Fibroblast of peridontal ligament (primary cell): ENCODE measurements around the gene CALR.
"Not testable (repeated sequence)": the region's sequence is repeated elsewhere in the genome, so short reads cannot be mapped to it uniquely, and the experiment has no call there.

Source experiments
- DNase-seq: peaks from one replicate; pipeline ENCODE4 v3.0.0-alpha.2; 2010; ENCODE audit errors: extremely low read depth

CALR gene

DNA sequence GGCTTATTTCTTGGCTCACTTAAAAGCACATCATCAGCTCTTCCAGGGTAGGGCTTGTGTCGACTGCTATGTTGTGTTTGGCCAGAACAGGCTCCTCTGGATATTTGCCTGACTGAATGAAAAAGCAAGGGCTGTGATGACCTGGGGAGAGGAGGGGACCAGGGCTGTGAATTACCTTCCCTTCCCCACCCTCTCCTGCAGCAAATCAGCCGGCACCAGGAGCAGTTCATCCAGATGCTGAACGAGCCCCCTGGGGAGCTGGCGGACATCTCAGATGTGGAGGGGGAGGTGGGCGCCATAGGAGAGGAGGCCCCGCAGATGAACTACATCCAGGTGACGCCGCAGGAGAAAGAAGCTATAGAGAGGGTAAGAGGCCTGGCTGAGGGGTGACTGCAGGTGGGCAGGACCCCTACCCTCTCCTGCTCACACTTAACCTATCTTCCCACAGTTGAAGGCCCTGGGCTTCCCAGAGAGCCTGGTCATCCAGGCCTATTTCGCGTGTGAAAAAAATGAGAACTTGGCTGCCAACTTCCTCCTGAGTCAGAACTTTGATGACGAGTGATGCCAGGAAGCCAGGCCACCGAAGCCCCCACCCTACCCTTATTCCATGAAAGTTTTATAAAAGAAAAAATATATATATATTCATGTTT is 14.2 kb downstream of the CALR start:
- peak; percentile 87 for DNase-seq

DNA sequence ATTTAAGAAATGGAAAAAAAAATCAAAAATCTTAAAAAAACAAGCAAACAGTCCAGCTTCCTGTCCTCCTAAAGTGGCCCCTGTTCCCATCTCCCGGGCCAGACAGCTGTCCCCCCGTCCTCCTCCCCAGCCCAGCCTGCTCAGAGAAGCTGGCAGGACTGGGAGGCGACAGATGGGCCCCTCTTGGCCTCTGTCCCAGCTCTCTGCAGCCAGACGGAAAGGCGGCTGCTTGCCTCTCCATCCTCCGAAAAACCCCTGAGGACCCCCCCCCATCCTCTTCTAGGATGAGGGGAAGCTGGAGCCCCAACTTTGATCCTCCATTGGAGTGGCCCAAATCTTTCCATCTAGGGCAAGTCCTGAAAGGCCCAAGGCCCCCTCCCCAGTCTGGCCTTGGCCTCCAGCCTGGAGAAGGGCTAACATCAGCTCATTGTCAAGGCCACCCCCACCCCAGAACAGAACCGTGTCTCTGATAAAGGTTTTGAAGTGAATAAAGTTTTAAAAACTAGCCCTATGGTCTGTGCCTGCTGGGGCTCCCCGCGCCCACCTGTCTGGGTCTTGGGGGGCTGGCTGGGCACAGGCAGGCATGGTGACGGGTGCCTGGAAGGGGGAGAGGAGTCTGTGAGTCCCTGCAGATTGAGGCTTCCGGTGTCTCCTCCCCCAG is 14.9 kb downstream of the CALR start:
- DNase-seq, result no peak

DNA sequence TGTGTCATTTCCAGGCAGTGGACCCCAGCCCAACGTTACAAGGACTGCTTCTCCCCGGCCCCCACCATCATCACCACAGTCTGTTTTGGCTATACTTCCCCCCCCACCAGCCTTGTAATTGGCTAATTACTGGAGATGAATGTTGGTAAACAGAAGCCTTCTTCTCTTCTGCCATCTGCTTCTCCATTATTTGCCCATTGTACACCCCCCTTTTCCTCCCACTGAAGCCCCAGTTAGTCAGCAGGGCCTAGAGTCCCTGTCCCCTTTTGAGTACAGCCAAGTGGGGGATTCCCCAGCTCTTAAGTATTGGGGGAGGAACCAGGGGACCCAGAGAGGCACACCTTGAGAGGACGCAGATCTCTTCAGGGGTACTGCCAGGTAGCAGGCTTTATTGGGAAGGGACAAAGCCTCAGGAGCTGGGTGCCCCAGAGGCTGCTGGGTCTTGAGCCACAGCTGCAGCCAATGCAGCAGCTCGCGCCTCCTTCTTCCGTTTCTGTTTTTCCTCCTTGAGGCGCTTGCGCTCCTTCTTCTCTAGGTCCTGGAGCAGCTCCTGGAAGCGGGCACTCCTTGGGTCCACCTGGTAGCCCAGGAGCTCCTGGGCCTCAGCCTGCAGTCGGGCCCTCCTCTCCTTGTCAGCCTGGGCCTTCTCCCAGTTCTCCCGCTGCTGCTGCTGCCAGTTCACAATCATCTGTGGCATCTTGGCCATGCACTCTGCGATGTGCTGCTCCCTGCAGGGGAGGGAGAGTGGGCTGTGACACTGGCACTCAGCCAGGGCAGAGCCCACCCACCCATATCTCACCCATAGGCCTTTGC is 15.6 kb downstream of the CALR start:
- no peak for DNase-seq

DNA sequence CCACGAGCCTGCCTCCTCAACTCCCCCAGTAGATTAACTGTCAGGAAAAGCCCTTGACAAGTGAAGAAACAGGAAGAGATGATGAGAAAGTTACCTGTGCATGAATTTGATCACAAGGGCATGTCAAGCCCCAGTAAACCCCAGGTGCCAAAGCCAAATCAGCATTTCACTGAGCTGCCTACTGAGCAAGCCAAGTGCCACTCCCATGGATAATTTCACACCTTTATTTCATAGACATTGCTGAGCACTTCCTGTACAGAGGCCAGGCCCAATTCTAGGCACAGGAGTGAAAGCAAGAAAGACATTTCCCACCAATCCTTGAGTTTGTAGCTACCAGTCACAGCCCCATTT is 16.2 kb downstream of the CALR start:
- DNase-seq, result no peak

DNA sequence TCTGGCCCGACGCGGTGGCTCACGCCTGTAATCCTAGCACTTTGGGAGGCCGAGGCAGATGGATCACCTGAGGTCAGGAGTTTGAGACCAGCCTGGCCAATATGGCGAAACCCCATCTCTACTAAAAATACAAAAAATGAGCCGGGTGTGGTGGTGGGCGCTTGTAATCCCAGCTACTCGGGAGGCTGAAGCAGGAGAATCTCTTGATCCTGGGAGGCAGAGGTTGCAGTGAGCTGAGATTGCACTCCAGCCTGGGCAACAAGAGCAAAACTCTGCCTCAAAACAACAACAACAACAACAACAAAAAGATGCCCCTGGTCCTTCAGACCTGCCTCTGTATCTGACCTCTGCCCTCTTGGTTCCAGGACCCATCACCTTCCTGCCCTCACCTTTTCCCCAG is 17.2 kb downstream of the CALR start:
- not testable (repeated sequence) for DNase-seq

DNA sequence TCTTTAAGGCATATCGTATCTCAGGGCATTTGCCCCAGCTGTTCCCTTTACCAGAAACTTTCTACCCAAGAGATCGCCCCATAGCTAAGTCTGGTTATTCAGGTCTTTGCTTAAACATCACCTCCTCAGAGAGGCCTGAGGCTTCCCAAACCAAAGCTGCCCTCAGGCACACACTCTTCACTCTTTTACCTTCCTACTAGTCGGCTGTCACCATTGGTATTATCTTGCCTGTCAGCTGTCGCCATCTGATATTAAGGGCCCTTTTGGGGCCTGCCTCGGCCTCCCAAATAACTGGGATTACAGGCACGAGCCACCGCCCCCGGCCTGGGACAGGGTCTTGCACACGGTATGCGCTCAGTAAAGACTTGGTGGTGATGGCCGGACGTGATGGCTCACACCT is 17.6 kb downstream of the CALR start:
- no peak for DNase-seq

DNA sequence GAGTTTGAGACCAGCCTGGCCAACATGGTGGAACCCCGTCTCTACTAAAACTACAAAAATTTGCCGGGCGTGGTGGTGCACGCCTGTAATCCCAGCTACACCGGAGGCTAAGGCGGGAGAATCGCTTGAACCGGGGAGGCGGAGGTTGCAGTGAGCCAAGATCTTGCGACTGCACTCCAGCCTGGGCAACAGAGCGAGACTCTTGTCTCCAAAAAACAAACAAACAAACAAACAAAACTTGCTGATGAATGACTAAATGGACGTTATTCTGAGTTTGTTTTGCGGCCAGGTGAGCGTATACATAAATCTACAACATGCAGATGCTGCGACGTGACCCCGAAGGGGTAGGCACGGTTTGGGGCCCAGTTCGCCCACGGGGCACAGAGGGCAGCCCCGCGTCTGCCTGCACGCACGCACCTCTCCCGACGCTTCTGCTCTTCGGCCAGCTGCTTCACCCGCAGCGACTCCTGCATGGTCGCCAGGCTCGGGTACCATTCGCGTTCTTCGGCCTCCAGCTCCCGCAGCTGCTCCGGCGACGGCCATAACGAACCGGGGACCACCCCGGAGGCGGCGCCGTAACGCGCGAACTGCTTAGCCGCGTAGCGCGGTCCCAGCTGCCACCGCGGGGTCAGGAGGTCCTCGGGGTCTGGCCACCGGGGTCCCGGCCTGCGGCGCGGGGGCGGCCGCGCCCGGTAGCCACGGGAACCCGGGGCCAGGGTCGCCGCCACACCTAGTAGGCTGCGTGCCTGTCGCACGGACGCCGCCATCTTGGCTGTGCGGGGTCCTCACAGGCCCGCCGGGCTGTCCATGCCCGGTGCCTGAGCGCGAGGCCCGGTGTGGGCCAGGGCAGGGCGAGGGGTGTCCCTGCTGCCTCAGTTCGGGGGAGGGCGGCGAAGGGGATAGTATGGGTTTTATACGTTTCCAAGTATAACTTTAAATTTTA is 18.3 kb downstream of the CALR start, which contains the start of gene GADD45GIP1:
GADD45GIP1 (minus strand) TSS at position 778 of the 943 bp plus-strand sequence; CDS start at position 767, 11 bp downstream.
- DNase-seq, result peak; percentile 67

DNA sequence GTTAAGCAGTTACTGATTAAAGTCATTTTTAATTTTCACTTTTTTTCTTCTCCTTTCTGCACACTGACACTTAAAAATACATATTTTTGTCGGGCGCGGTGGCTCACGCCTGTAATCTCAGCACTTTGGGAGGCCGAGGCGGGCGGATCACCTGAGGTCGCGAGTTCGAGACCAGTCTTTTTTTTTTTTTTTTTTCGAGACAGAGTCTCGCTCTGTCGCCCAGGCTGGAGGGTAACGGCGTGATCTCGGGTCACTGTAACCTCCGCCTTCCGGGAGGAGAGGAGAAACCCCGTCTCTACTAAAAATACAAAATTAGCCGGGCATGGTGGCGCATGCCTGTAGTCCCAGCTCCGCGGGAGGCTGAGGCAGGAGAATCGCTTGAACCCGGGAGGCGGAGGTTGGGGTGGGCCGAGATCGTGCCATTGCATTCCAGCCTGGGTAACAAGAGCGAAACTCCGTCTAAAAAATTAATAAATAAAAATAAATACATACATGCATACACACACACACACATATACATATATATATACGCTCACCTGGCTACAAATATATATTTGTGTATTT is 19.1 kb downstream of the CALR start:
- not testable (repeated sequence) for DNase-seq

DNA sequence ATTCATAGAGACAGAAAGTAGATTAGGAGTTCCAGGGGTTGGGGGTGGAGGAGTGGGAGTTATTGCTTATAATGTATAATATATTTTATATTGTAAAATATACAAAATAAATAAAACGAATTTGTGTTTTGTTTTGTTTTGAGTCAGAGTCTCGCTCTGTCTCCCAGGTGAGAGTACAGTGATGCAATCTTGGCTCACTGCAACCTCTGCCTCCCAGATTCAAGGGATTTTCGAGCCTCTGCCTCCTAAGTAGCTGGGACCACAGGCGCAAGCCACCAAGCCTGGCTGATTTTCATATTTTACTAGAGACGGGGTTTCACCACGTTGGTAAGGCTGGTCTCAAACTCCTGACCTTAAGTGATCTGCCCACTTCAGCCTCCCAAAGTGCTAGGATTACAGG is 21.1 kb downstream of the CALR start:
- no peak for DNase-seq

DNA sequence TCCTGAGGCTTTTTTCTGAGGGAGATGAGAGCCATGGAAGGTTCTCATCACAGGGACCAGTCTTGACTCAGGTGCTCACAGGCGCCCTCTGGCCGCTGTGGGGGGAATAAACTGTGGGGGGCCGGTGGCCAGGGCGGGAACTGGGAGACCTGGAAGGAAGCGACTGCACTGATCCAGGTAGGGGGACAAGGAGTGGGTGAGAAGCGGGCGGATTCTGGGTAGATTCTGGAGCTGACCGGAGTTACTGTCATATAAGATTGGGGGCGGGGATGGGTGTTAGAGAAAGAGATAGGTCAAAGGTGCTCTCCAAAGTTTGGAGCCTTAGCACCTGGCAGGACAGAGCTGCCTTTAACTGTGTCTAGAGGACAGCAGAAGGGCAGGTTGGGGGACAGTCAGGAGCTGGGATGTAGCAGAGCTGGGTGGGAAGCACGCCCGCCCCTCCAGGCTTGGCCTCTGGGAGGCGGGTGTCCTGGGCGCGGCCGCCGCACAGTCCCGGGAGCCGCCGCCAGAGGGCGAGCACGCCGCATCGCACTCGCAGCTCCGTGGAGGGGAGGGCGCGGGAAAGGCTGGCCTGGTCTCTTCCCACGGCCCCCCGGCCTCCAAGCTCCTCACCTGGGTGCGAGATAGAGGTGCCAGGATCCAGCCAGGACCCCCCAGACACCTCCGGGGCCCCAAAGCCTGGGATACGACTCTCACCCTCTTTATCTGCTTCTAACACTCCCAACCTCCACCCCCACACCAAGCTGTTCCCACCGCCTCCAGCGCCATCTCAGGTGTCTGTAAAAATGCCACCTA is 26.8 kb downstream of the CALR start:
- DNase-seq, result peak; percentile 58

DNA sequence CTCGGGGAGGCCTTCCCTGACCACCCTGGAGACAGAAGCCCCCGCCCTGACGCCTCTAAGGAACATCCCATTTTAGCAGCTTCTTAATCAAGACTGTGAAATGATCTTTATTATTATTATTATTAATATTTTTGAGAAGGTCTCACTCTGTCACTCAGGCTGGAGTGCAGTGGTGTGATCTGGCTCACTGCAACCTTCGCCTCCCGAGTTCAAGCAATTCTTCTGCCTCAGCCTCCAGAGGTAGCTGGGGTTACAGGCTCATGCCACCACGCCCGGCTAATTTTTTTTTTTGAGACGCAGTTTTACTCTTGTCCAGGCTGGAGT is 27.4 kb downstream of the CALR start:
- DNase-seq, result no peak

DNA sequence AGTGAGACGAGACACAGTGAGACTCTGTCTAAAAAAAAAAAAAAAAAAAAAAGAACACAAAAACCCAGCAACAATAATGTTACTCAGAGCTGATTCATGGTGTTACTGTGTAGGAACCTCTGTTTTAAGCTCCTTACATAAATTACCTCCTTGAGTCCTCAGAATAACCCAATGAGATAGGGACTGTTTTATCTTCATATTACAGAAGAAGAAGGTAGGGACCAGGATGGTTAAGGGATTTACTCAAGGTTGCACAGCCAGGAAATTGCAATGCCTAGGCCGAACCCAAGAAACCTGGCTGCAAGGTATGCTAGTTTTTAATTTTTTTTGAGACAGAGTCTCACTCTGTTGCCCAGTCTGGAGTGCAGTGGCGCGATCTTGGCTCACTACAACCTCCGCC is 29.5 kb downstream of the CALR start:
- no peak for DNase-seq

DNA sequence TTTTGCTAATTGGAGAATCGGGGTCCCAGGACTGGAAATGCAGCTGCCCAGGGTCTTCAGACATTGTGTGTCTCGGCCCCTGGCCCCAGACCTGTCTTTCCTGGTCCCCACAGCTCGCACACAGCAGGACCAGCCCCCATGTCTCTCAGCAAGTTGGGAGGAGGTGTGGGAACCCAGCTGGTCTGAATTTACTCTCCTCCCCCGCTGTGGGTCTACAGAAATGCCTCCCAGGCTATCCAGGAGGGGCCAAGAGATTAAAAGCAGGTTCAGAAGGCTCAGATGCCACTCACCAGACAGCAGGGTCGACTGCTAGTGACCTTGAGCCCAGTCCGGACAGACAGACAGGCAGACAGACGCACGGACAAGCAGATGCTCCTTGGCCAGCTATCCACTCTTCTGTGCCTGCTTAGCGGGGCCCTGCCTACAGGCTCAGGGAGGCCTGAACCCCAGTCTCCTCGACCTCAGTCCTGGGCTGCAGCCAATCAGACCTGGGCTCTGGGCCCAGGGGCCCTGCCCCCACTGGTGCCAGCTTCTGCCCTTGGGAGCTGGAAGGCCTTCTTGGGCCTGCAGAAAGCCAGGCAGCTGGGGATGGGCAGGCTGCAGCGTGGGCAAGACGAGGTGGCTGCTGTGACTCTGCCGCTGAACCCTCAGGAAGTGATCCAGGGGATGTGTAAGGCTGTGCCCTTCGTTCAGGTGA is 31.0 kb downstream of the CALR start, which contains the start of gene DAND5:
DAND5 (plus strand) TSS at position 285 of the 697 bp plus-strand sequence; CDS start at position 370, 85 bp downstream.
- no peak for DNase-seq

DNA sequence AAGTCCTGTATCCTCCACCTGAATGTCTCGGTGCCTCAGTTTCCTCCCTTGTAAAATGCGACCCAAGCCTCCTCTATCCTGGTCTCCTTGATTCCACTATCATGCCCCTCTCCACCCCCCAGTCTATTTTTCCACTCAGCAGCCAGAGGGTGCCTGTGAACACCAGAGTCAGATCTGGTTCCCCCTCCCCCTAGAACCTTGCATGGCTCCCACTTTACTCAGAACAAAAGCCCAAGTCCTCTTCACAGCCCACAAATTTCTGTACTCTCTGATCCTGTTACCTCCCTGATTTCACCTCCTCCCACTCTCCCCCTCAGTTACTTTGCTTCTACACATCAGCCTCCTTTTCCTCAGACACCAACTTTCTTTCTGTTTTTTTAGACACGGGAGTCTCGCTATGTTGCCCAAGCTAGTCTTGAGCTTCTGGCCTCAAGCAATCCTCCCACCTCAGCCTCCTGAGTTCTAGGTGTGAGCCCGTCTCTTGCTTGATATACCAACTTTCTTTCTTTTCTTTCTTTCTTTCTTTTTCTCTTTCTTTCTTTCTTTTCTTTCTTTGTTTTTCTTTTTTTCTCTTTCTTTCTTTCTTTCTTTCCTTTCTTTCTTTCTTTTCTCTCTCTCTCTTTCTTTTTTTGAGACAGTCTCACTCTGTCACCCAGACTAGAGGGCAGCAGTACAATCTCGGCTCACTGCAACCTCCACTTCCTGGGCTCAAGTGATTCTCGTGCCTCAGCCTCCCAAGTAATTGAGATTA is 31.8 kb downstream of the CALR start:
- no peak for DNase-seq

DNA sequence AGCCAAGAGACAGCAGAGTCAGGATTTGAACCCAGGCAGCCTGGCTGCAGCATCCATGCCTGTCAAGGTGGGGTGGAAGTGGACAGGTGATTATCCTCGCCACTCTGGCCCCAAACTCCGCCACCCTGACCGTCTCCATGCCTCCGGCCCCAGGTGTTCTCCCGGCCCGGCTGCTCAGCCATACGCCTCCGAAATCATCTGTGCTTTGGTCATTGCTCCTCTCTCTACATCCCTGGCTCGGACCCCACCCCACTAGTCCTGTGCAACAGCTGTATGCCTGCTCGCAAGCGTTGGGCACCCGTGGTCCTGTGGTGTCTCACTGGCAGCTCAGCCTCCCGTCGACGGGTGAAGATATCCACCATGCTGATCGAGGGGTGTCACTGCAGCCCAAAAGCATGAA is 34.8 kb downstream of the CALR start:
- DNase-seq, result no peak

DNA sequence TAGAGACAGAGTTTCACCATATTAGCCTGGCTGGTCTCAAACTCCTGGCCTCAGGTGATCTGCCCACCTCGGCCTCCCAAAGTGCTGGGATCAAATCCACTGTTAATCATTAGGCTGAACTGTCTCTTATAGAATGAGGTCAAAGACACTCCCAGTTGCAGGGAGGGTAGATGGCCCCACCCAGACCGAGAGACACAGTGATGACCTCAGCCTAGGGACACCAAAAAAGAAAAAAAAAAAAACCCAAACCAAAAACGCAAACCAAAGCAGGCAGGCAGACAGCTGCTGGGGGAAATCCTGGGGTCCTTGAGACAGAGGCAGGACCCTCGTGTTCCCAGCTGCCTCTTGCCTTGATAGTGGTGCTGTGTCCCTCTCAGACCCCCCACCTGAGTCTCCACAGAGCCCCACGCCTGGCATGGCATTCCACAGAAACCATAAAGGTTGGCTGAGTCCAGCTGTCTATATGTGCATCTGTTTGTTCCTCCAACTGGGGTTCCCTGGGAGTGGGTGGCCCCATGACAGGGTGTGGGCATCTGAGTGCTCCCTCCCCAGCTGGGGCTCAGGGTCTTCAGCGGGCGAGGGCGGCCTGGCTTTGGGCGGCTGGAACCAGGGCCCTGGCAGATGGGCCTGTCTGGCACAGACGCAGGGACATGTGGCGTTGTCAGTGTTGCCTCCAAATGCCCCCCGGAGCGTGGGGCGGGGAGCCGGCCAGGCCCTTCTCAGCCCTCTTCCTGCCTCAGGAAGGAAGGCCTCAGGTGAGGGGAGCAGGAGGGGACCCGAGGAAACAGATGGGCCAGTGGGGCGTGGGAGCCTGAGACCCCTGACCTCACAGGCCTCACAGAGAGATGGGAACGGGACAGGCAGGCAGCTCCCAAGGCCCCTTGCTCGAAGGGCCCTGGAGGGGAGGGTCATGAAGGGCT is 36.2 kb downstream of the CALR start:
- no peak for DNase-seq

DNA sequence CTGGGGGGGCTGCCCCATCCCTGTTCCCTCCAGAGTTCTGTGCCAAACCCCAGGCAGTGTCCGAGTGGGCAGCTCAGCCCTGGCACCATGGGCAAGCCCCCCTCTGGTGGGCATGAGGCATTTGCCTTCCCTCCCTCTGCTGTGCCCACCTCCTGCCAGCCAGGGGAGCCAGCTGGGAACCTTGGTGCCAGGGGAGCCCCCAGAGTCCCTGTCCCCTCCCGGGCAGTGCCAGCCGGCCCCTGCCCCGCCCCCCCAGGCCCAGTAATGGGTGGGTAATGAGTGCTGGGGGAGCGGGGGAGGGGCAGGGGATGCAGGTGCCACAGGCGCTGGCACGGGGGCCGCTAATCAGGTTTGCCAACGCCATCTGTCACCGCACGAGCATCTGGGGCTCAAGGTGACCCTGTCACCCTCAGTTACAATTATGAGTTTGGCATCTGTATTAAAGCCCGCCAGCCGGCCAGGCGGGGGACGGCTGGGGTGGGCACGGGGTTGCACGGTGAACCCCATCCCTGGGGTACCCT is 36.9 kb downstream of the CALR start:
- no peak for DNase-seq

DNA sequence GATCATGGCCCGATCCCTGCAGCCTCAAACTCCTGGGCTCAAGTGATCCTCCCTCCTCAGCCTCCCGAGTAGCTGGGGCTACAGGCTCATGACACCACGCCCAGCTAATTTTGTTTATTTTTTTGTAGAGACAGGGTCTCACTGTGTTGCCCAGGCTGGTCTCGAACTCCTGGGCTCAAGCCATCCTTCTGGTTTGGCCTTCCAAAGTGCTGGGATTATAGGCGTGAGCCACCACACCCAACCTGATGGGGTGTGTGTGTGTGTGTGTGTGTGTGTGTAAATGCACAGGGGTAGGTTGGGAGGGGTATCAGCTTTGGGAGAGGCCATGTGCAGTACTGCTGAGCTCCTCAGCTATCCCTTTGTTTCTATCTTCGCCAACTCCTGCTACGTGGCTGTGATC is 37.7 kb downstream of the CALR start:
- not testable (repeated sequence) for DNase-seq
